Skeletal muscle satellite cell (primary cell): ENCODE measurements around the gene SMIM33.
A peak's percentile ranks its signal among the peaks of the same experiment; 100 is the strongest.
"Not testable (repeated sequence)": the region's sequence is repeated elsewhere in the genome, so short reads cannot be mapped to it uniquely, and the experiment has no call there.

ENCODE experiments used
- H3K27me3 ChIP-seq: 2 replicates; pipeline ENCODE4 v1.7.0; 2013; ENCODE audit warnings: low read length; ENCODE audit not compliant: control insufficient read depth, insufficient read depth
- H3K36me3 ChIP-seq: 2 replicates; pipeline ENCODE4 v1.7.0; 2013; ENCODE audit warnings: mild to moderate bottlenecking, control low read depth, low read length; ENCODE audit not compliant: insufficient read depth
- H3K4me1 ChIP-seq: 2 replicates; pipeline ENCODE4 v1.7.0; 2013; ENCODE audit warnings: low read length; ENCODE audit not compliant: control insufficient read depth, insufficient read depth
- H3K4me2 ChIP-seq: 2 replicates; pipeline ENCODE4 v1.7.0; 2013; ENCODE audit warnings: mild to moderate bottlenecking, low read length
- H3K4me3 ChIP-seq: 2 replicates; pipeline ENCODE4 v1.7.0; 2013; ENCODE audit warnings: low read length
- H3K9ac ChIP-seq: 2 replicates; pipeline ENCODE4 v1.7.0; 2013; ENCODE audit warnings: mild to moderate bottlenecking, low read depth, low read length, moderate library complexity
- H3K9me3 ChIP-seq: replicated peaks from 2 replicates; pipeline ENCODE4 v1.7.0; 2013; ENCODE audit warnings: mild to moderate bottlenecking, control low read depth, low read length

The SMIM33 gene

DNA sequence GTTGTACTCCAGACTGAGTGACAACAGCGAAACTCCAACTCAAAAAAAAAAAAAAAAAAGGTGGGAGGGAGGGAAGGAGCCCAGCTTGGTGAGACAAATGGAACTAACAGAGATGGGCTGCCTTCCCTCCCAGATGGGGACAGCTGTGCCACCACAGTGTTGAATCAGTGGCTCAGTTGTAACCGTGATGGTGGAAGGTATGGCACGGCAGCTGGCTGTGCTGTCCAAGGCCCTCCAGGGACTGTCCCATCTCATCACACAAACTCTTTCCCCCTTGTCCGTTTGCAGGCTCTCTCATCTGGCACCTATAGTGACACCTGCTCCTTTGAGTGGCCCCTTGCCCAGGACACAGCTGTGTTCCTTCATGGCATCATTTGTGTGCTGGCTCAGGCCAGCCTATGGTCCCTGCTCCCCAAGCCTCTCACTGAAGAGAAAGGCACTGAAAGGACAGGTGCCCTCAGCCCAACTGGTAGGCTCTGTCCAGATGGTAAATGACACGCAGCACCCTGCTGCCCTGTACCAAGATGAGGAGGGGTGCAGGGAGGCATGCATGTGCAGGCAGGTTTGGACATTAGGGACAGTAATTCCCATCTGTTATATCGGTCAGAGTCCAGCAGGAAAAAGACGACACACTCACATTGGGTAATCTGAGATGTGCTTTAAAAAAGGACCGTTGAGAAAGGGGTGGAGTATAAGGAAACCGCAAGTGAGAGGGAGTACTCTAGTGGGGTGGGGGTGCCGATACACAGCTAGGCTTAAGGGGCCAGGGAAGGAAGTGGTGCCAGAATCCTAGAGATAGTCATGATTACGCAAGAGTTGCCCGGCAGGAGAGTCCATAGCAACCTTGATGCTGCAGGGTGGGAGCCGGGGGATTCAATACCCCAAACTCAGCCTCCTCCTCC is 4.3 kb downstream of the SMIM33 start:
- peaks cover 25% of the 10 kb centered on the region for H3K4me1 ChIP-seq
- no peaks in the 10 kb centered on the region for H3K27me3 ChIP-seq
- H3K9ac ChIP-seq, result no peak overlapping the region
- H3K9me3 ChIP-seq, result no peaks in the 10 kb centered on the region
- H3K36me3 ChIP-seq, result peaks cover 37% of the 10 kb centered on the region
- peak overlapping the region; percentile 3 for H3K4me2 ChIP-seq
- H3K4me3 ChIP-seq, result no peak overlapping the region

DNA sequence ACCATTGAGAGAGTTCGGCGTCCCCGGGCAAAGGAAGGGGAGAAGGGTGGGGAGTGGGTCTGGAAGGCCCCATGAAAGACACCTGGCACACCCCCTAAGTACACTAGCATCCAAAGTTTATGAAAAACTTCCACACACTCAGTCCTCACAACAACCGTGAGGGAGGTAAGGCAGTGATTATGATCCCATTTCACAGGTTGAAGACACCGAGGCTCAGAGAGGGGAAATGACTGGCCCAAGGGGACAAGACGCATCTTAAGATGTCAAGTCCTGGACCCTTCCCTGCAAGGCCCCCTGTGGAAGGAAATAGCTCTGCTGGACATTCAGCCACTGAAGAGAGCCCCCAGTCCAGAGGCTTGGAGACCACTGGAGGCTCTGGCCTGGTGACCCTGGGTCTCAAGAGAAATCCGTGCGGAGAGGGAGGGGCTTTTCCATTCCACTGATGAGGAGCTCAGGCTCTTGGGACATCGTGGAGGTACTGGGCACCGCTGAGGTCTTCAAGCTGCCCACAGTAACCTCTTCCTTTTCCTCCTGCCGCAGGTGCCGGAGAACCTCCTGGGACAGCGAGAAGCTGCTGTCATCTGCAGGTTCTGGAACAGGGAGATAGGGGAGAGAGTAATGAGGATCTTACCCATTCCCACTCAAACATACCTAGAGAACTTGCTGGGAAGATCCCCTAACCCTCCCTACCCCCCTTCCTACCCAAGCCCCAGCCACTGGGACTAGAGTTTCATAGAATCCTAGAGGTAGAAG is 5.2 kb downstream of the SMIM33 start:
- Histone ChIP-seq H3K4me2 (no peak overlapping the region), H3K4me3 (no peak overlapping the region), H3K27me3 (no peaks in the 10 kb centered on the region), H3K4me1 (peaks cover 32% of the 10 kb centered on the region), H3K36me3 (peaks cover 37% of the 10 kb centered on the region), H3K9ac (no peak overlapping the region), H3K9me3 (no peaks in the 10 kb centered on the region)

DNA sequence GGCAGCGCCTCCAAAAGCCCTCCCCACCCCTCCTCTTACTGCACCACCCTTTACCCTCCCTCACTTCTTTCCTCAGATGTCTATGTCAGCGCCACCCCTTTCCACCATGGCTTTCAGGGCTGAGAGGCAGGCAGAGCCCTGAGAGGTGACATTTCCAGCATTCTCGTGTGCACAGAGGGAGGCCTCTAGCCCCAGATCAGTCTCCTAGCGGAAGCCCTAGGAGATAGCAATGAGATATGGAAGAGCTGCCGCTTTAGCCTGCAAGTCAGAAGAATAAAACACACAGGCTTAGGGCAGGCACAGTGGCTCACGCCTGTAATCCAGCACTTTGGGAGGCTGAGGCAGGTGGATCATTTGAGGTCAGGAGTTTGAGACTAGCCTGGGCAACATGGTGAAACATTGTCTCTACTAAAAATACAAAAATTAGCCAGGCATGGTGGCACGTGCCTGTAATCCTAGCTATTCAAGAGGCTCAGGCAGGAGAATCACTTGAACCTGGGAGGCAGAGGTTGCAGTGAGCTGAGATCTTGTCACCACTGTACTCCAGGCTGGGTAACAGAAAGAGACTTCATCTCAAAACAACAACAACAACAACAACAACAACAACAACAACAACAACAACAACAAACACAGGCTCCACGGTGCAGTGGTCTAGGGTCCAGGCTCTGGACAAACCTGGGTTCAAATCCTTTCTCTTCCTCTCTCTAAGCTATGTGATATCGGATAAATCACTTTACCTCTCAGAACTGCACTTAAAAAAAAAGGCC is 8.0 kb downstream of the SMIM33 start:
- not testable (repeated sequence) for H3K4me2 ChIP-seq, H3K4me3 ChIP-seq, H3K9me3 ChIP-seq, H3K27me3 ChIP-seq, H3K9ac ChIP-seq
- peaks cover 37% of the 10 kb centered on the region for H3K36me3 ChIP-seq
- H3K4me1 ChIP-seq, result peaks cover 44% of the 10 kb centered on the region

DNA sequence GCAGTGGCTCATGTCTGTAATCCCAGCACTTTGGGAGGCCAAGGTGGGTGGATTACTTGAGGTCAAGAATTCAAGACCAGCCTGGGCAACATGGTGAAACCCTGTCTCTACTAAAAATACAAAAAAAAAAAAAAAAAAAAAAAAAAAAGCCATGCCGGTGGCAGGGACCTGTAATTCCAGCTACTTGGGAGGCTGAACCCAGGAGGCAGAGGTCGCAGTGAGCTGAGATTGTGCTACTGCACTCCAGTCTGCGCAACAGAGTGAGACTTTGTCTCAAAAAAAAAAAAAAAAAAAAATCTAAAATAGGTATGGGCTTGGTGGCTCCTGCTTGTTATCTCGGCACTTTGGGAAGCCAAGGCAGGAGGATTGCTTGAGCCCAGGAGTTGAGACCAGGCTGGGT is 8.9 kb downstream of the SMIM33 start:
- not testable (repeated sequence) for H3K4me3 ChIP-seq, H3K9ac ChIP-seq, H3K4me2 ChIP-seq, H3K9me3 ChIP-seq, H3K27me3 ChIP-seq
- Histone ChIP-seq H3K36me3 (peaks cover 37% of the 10 kb centered on the region), H3K4me1 (peaks cover 35% of the 10 kb centered on the region)

DNA sequence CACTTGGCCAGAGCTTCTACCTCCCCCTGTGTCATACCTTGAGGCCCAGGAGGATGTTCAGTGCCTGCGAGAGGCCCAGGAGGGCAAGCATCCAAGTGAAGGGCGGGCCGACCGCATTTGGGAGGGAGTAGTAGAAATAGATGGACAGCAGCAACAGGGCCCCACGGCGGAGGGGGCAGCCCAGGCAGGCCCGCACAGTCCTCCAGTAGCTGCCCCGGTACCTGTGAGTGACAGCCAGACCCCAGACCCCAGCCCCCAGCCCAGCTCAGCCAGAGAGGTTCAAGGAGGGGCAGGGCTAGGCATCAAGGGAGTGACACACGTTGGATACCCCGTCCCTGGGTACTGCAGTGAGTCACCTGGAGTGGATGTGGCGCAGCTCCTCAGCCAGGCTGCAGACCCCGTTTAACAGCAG is 10.3 kb downstream of the SMIM33 start:
- H3K36me3 ChIP-seq, result peaks cover 24% of the 10 kb centered on the region
- H3K9ac ChIP-seq, result peak overlapping the region; percentile 86
- H3K4me3 ChIP-seq, result peak overlapping the region; percentile 74
- H3K9me3 ChIP-seq, result no peaks in the 10 kb centered on the region
- H3K4me2 ChIP-seq, result peak overlapping the region; percentile 84
- H3K4me1 ChIP-seq, result peaks cover 25% of the 10 kb centered on the region
- no peaks in the 10 kb centered on the region for H3K27me3 ChIP-seq

DNA sequence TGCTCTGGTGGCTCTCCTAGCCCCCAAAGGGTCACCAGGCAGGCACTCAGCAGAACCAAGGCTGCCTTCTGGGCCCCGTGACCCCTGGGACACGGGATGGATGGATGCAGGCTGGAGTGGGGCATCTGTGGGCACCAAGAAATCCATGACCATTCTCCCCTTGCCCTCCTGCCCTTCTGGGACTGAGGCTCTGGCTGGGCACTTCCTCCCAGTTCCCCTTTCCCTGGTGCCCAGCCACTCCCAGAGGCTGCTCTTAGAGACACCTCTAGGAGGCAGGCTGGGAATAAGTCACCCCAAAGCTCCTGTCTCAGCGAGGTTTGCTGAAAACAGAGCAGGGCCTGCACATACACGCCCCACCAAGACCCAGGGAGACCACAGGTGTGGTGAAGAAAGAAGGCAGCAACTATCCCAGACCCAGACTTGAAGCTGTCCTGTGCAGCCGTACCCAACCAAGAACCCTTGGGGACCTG is 10.8 kb downstream of the SMIM33 start:
- peak overlapping the region; percentile 84 for H3K4me2 ChIP-seq
- peak overlapping the region; percentile 86 for H3K9ac ChIP-seq
- peaks cover 25% of the 10 kb centered on the region for H3K4me1 ChIP-seq
- peaks cover 22% of the 10 kb centered on the region for H3K36me3 ChIP-seq
- H3K27me3 ChIP-seq, result no peaks in the 10 kb centered on the region
- H3K4me3 ChIP-seq, result peak overlapping the region; percentile 74
- no peaks in the 10 kb centered on the region for H3K9me3 ChIP-seq

DNA sequence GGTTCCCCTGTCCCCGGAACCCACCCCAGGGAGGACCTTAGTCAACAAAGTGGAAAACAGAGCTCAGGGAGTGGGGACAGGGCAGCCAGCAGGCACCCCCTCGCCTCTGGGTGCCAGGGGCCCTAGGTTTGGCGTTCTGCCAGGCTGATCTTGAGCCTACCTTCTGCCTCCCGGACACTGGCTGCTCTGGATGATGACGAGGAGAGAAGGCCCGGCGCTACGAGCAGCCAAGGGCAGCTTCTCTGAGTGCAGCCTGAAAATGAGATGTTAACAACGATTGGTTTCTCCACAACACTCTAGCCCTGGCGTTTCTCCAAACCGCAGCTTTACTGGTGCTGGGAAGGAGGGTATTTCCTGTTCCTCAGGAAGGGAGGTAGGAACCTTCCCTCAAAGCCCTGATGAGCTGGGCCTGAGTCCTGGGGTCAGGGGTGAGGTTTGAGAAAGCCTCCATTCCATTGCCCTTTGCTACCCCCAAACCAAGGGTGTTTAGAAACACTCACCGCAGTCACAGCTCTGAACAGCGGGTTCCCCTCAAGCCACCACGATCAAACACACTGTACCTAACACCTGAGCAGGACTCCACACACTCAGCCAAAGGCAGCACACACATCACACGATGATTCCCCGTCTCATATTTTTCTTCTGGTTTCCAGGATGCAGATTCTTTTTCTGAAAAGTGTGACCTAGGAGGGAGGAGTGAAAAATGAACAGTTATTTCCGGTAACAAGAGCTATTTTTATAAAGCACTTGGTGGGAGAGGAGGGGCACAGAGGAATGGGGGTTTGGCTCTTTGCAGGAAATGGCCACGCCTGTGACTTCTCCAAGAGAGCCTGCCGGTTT is 11.5 kb downstream of the SMIM33 start, which contains the start of gene STING1:
STING1 (minus strand) TSS at position 709 of the 840 bp plus-strand sequence. CDS start 1,054 bp downstream, outside the sequence.
- H3K4me2 ChIP-seq, result peak within 1 kb of the TSS; percentile 84
- H3K36me3 ChIP-seq, result peaks cover 19% of the 10 kb centered on the region
- no peaks in the 10 kb centered on the region for H3K27me3 ChIP-seq
- H3K4me3 ChIP-seq, result peak within 1 kb of the TSS; percentile 74
- H3K9ac ChIP-seq, result peak within 1 kb of the TSS; percentile 86
- H3K4me1 ChIP-seq, result peaks cover 25% of the 10 kb centered on the region
- no peaks in the 10 kb centered on the region for H3K9me3 ChIP-seq

DNA sequence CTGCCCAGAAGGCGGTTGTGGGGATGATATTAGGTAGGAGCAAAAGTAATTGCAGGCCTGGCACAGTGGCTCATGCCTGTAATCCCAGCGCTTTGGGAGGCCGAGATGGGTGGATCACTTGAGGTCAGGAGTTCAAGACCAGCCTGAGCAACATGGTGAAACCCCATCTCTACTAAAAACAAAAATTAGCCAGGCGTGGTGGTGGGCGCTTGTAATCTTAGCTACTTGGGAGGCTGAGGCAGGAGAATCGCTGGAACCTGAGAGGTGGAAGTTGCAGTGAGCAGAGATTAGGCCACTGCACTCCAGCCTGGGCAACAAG is 12.0 kb downstream of the SMIM33 start:
- H3K27me3 ChIP-seq, H3K4me3 ChIP-seq, H3K9me3 ChIP-seq: not testable (repeated sequence)
- Histone ChIP-seq H3K4me2 (peak overlapping the region; percentile 84), H3K4me1 (peaks cover 25% of the 10 kb centered on the region), H3K36me3 (peaks cover 14% of the 10 kb centered on the region), H3K9ac (peak overlapping the region; percentile 86)

DNA sequence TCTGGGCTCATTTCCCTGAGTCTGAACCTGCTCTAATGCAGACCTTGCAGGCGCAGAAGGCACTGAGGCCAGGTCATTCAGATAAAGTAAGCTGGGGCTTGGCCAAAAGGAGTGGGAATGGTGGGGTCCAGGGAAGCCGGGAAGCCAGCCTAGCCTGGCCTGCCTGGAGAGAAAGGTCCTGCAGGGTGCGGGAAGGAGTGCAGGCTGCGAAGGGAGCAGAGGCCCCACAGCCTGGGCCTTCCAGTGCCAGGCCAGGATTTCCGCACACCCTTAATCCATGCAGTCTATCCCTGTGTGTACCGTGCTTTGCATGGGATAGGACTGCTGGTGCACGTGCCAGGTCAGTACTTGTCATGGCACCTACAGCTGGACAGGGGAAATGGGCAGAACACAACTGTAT is 15.4 kb downstream of the SMIM33 start:
- Histone ChIP-seq H3K27me3 (no peaks in the 10 kb centered on the region), H3K4me2 (no peak overlapping the region), H3K4me3 (no peak overlapping the region), H3K9me3 (no peaks in the 10 kb centered on the region), H3K4me1 (peaks cover 16% of the 10 kb centered on the region), H3K36me3 (no peaks in the 10 kb centered on the region), H3K9ac (no peak overlapping the region)

DNA sequence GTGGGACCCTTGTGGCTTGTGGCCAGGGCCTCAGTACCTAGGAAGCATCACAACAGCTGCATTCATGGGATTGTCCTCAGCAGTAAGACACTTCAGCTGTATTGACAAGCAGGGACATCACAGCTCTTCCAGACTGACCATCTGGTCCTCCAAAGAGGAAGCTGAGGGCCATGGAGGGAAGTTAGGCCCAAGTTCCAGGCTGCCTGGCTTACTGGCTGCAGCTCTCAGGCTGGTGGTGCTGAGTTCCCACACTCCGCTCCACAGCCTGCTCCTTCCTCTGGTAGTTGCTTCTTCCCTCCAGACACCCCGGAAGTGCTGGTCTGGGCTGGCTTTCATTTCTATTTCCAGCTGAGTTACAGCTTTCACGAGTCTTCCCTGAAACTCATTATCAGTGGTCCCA is 17.5 kb downstream of the SMIM33 start:
- no peak overlapping the region for H3K4me2 ChIP-seq
- H3K4me1 ChIP-seq, result peaks cover 10% of the 10 kb centered on the region
- H3K9me3 ChIP-seq, result no peaks in the 10 kb centered on the region
- H3K27me3 ChIP-seq, result no peaks in the 10 kb centered on the region
- no peak overlapping the region for H3K9ac ChIP-seq
- no peaks in the 10 kb centered on the region for H3K36me3 ChIP-seq
- H3K4me3 ChIP-seq, result no peak overlapping the region
